Endothelial cell of hepatic sinusoid (primary cell): ENCODE results near the gene TSPEAR.
"Not testable (repeated sequence)": the region's sequence is repeated elsewhere in the genome, so short reads cannot be mapped to it uniquely, and the experiment has no call there.

Experiments used
- in situ Hi-C: cut with HindIII; loops from 2 replicates; pipeline ENCODE4 v1.10.0; 2017; ENCODE audit warnings: low sequenced_read_pairs

TSPEAR gene

GRCh38 chr21:44614161-44614631 lies 97.2 kb downstream of the TSPEAR start:
- in situ Hi-C loops: no loop called here

- in situ Hi-C loops: no loop called here
Observed at GRCh38 chr21:44613386-44614155, 97.8 kb downstream of the TSPEAR start.

GRCh38 chr21:44612669-44613229 lies 98.6 kb downstream of the TSPEAR start:
- in situ Hi-C loops: no loop called here

DNA sequence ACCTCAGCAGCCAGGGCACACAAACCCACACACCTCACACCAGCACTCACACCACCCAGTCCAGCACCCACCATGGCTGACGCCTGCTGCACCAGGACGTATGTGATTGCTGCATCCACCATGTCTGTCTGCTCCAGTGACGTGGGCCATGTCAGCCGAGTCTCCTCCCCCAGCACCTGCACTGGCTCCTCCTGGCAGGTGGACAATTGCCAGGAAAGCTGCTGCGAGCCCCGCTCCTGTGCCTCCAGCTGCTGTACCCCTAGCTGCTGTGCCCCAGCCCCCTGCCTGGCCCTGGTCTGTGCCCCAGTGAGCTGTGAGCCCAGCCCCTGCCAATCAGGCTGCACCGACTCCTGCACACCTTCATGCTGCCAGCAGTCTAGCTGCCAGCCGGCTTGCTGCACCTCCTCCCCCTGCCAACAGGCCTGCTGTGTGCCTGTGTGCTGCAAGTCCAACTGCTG lies 99.3 kb downstream of the TSPEAR start, which contains the start of gene KRTAP10-8:
Gene KRTAP10-8, plus strand, starts transcription at position 51 of the 458 bp plus-strand sequence. Its CDS starts 22 bp downstream, at position 73.
- in situ Hi-C loops: no loop called here

DNA sequence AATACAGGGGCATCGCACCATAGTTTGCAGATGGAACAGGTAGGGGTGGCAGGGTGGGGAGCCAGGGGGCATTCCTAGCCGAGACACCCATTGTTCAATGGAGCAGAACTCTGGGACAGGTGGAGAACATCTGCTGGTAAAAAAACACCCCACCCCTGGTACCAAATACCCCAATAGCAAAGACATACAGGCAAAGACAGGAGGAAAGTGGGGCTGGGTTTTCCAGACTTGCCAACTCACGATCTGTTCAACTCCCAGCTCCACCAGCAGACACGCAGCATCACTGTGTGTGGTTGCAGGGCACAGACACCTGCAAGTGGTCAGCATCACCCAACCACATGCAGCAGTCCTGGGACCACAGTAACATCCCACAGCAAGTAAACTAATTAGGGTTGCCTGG lies 99.8 kb downstream of the TSPEAR start:
- in situ Hi-C loops: no loop called here

GRCh38 chr21:44610157-44610843 lies 101.1 kb downstream of the TSPEAR start:
- in situ Hi-C loops: not testable (repeated sequence)

DNA sequence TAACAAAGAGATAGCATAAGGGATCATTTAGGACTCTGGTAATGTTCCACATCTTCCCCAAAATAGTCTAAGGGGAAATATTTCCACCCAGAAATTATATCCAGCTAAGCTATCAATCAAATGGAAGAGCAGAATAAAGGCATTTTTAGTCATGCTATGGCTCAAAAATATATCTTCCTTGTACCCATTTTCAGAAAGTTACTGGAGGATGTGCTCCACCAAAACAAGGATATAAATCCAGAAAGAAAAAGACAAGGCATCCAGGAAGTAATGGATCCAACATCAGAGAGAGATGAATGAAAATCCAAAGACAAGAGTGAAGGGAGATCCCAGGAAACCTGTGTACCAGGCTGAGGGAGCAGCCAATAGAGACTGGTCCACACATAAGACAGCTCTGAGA lies 102.2 kb downstream of the TSPEAR start:
- in situ Hi-C loops: no loop called here

DNA sequence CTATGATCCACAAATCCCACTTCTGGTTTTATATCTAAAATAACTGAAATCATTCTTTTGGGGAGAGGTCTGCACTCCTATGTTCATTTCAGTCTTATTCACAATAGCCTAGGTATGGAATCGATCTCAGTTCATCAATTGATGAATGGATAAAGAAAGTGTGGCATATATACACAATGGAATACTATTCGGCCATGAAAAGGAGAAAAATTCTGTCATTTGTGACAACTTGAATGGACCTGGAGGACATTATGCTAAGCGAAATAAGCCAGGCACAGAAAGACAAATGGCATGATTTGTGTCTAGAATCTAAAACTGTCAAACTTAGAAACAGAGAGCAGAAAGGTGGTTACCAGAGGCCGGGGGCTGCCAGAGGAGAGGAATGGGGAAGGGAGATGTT lies 104.9 kb downstream of the TSPEAR start:
- in situ Hi-C loops: no loop called here

GRCh38 chr21:44603911-44604310 lies 107.5 kb downstream of the TSPEAR start:
- in situ Hi-C loops: no loop called here

- in situ Hi-C loops: no loop called here
Observed at GRCh38 chr21:44603109-44603875, 108.1 kb downstream of the TSPEAR start.

- in situ Hi-C loops: no loop called here
Observed at GRCh38 chr21:44602463-44602850, 108.9 kb downstream of the TSPEAR start.

GRCh38 chr21:44601596-44602462 lies 109.5 kb downstream of the TSPEAR start:
- in situ Hi-C loops: no loop called here

DNA sequence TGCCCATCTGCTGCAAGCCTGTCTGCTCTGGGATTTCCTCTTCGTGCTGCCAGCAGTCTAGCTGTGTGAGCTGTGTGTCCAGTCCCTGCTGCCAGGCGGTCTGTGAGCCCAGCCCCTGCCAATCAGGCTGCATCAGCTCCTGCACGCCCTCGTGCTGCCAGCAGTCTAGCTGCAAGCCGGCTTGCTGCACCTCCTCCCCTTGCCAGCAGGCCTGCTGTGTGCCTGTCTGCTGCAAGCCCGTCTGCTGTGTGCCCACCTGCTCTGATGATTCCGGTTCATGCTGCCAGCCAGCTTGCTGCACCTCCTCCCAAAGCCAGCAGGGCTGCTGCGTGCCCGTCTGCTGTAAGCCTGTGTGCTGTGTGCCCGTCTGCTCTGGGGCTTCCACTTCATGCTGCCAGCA lies 110.3 kb downstream of the TSPEAR start:
- in situ Hi-C loops: not testable (repeated sequence)

- in situ Hi-C loops: not testable (repeated sequence)
Observed at GRCh38 chr21:44600118-44600978, 111.0 kb downstream of the TSPEAR start, which contains the start of gene KRTAP10-7. TSS of gene KRTAP10-7 (plus strand) at chr21:44600597. CDS start at chr21:44600622, 25 bp downstream.

GRCh38 chr21:44599264-44600029 lies 111.9 kb downstream of the TSPEAR start:
- in situ Hi-C loops: no loop called here

GRCh38 chr21:44598061-44598460 lies 113.3 kb downstream of the TSPEAR start:
- in situ Hi-C loops: no loop called here

DNA sequence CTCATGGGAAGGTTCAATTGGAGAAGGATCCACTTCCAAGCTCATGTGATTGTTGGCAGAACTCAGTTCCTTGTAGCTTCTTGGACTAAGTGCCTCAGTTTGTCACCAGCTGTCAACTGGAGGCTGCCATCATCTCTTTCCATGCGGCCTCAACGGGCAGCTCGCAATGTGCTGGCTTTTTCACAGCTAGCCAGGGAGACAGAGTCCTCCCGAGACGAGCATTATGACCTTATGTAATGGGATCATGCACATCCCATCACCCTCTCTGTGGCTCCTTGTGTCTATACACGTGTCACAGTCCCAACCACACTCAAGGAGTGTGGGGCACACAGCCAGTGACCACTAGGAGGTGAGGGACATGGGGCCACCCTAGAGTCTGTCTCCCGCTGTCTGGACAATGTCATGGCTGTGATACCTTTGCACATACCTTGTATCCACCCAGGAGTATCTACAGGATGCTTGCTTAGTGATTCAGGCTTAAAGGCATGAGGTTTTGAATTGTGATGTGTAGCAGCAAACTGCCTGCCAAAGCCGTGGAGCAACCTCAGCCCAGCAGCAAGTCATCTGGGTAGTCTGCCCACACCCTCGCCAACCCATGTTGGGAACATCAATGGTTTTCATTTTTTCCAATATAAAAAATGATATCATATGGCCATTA lies 115.2 kb downstream of the TSPEAR start:
- in situ Hi-C loops: no loop called here

GRCh38 chr21:44595524-44595923 lies 115.8 kb downstream of the TSPEAR start:
- in situ Hi-C loops: no loop called here
